IMR-90 (cell line): ENCODE measurements around the gene BAIAP2L1. TPM values are rescaled to one million over a fixed set of nuclear protein-coding genes. Genes with fewer than 3 reads are reported as not detected.

Experiments used
- ATAC-seq: fragments of 200-7000 bp; cut with Tn5 transposase; 2 replicates; pipeline ENCODE4 v1.9.1; 2020; ENCODE audit warnings: low read depth, mild to moderate bottlenecking, moderate library complexity
- BruUV-seq: library from RNA; stranded (reverse); fragments of 400-500 nt; replicated peaks from 2 replicates; lab custom pipeline; 2021; lab: Mats Ljungman, UMichigan
- CTCF ChIA-PET: fragments of 300-600 bp; formaldehyde crosslinking; extraction: SDS; loops from one replicate; lab custom pipeline; 2021; ENCODE audit warnings: antibody characterized with exemption; lab: Yijun Ruan, JAX
- POLR2A ChIA-PET: fragments of 300-600 bp; sonication (Branson Sonifier 250); formaldehyde crosslinking; loops from one replicate; lab custom pipeline; 2022; ENCODE audit warnings: antibody characterized with exemption; ENCODE audit not compliant: unreplicated experiment; lab: Charles Lee
- DNase-seq: peaks from one replicate; pipeline ENCODE4 v3.0.0; 2013
- H2AFZ ChIP-seq: replicated peaks from 2 replicates; pipeline ENCODE3; 2013; ENCODE audit warnings: low read length, mild to moderate bottlenecking; ENCODE audit not compliant: poor library complexity
- H2AK5ac ChIP-seq: 2 replicates; pipeline ENCODE4 v1.6.1; 2013; ENCODE audit warnings: low read depth, low read length, inconsistent platforms
- H2AK9ac ChIP-seq: replicated peaks from 2 replicates; pipeline ENCODE3; 2013; ENCODE audit warnings: mild to moderate bottlenecking, low read depth, low read length, moderate library complexity; ENCODE audit not compliant: poor library complexity
- H2BK120ac ChIP-seq: 2 replicates; pipeline ENCODE4 v1.6.1; 2013; ENCODE audit warnings: low read depth, low read length, inconsistent platforms
- H2BK15ac ChIP-seq: 3 replicates; pipeline ENCODE4 v1.6.1; 2013; ENCODE audit warnings: low read depth, low read length, inconsistent platforms
- H2BK20ac ChIP-seq: 2 replicates; pipeline ENCODE4 v1.6.1; 2013; ENCODE audit warnings: low read depth, mild to moderate bottlenecking, inconsistent platforms, low read length, moderate library complexity
- H2BK5ac ChIP-seq: 2 replicates; pipeline ENCODE4 v1.6.1; 2013; ENCODE audit warnings: mild to moderate bottlenecking, low read depth, low read length, inconsistent platforms; ENCODE audit not compliant: poor library complexity, severe bottlenecking
- H3K14ac ChIP-seq: replicated peaks from 2 replicates; pipeline ENCODE4 v1.6.1; 2013; ENCODE audit warnings: low read depth, low read length, inconsistent platforms
- H3K18ac ChIP-seq: 2 replicates; pipeline ENCODE4 v1.6.1; 2013; ENCODE audit warnings: low read depth, low read length, control low read depth
- H3K23ac ChIP-seq: 2 replicates; pipeline ENCODE4 v1.6.1; 2013; ENCODE audit warnings: low read depth, low read length, inconsistent platforms
- H3K27ac ChIP-seq: 2 replicates; pipeline ENCODE4 v1.5.1; 2013; ENCODE audit warnings: mild to moderate bottlenecking, control low read depth, low read length; ENCODE audit not compliant: insufficient read depth
- H3K27me3 ChIP-seq: 2 replicates; pipeline ENCODE4 v1.6.1; 2013; ENCODE audit warnings: low read length; ENCODE audit not compliant: control insufficient read depth, insufficient read depth
- H3K36me3 ChIP-seq: 2 replicates; pipeline ENCODE4 v1.6.1; 2013; ENCODE audit warnings: low read length, mixed read lengths; ENCODE audit not compliant: control insufficient read depth, insufficient read depth
- H3K4ac ChIP-seq: 2 replicates; pipeline ENCODE4 v1.6.1; 2013; ENCODE audit warnings: low read depth, low read length, inconsistent platforms
- H3K4me1 ChIP-seq: 2 replicates; pipeline ENCODE4 v1.6.1; 2013; ENCODE audit warnings: low read length, mixed read lengths; ENCODE audit not compliant: control insufficient read depth, insufficient read depth
- H3K4me2 ChIP-seq: 2 replicates; pipeline ENCODE4 v1.6.1; 2013; ENCODE audit warnings: low read depth, mild to moderate bottlenecking, control low read depth, low read length, moderate library complexity
- H3K4me3 ChIP-seq: 2 replicates; pipeline ENCODE4 v1.5.1; 2013; ENCODE audit warnings: low read depth, mild to moderate bottlenecking, control low read depth, low read length, moderate library complexity; ENCODE audit not compliant: insufficient read depth
- H3K56ac ChIP-seq: 2 replicates; pipeline ENCODE4 v1.6.1; 2013; ENCODE audit warnings: low read length, inconsistent platforms; ENCODE audit not compliant: insufficient read depth; ENCODE audit errors: extremely low read depth
- H3K79me1 ChIP-seq, 2 experiments: 2 replicates each; pipeline ENCODE4 v1.6.1; 2013; ENCODE audit warnings: low read length in 2 of 2, inconsistent platforms in 1 of 2, low read depth in 1 of 2
- H3K9ac ChIP-seq: 2 replicates; pipeline ENCODE4 v1.6.1; 2013; ENCODE audit warnings: low read depth, low read length, control low read depth
- H3K9me1 ChIP-seq: 2 replicates; pipeline ENCODE4 v1.6.1; 2013; ENCODE audit warnings: low read length, inconsistent platforms; ENCODE audit not compliant: insufficient read depth
- H3K9me3 ChIP-seq: 2 replicates; pipeline ENCODE4 v1.6.1; 2013; ENCODE audit warnings: low read length; ENCODE audit not compliant: control insufficient read depth, insufficient read depth
- H4K20me1 ChIP-seq: 2 replicates; pipeline ENCODE4 v1.6.1; 2013; ENCODE audit warnings: low read length, inconsistent platforms; ENCODE audit not compliant: insufficient read depth
- H4K5ac ChIP-seq: 2 replicates; pipeline ENCODE4 v1.6.1; 2013; ENCODE audit warnings: mild to moderate bottlenecking, low read depth, low read length, control low read depth
- H4K8ac ChIP-seq, 2 experiments: 2 replicates each; pipeline ENCODE4 v1.6.1; 2013; ENCODE audit warnings: low read depth in 2 of 2, low read length in 2 of 2, control low read depth in 1 of 2, inconsistent platforms in 1 of 2
- H4K91ac ChIP-seq: 2 replicates; pipeline ENCODE4 v1.6.1; 2013; ENCODE audit warnings: low read depth, low read length, inconsistent platforms; ENCODE audit not compliant: insufficient read depth
- BHLHE40 ChIP-seq: fragments of 150-350 bp; IDR thresholded peaks from 2 replicates; pipeline ENCODE4 v1.6.1; 2016; ENCODE audit warnings: mild to moderate bottlenecking, low read depth, low read length
- CEBPB ChIP-seq: IDR thresholded peaks from 2 replicates; pipeline ENCODE4 v1.6.1; 2012; ENCODE audit warnings: low read depth, low read length, improper control_type of control experiment
- CHD1 ChIP-seq: IDR thresholded peaks from 2 replicates; pipeline ENCODE4 v1.6.1; 2012; ENCODE audit warnings: low read depth, low read length, improper control_type of control experiment
- FOS ChIP-seq: fragments of 150-350 bp; IDR thresholded peaks from 2 replicates; pipeline ENCODE4 v1.6.1; 2016; ENCODE audit warnings: low read depth, low read length
- MAFK ChIP-seq: IDR thresholded peaks from 2 replicates; pipeline ENCODE4 v1.6.1; 2012; ENCODE audit warnings: low read depth, low read length, improper control_type of control experiment
- MAZ ChIP-seq: IDR thresholded peaks from 2 replicates; pipeline ENCODE4 v1.6.1; 2012; ENCODE audit warnings: low read depth, mild to moderate bottlenecking, low read length, improper control_type of control experiment, moderate library complexity, borderline replicate concordance
- MXI1 ChIP-seq: IDR thresholded peaks from 2 replicates; pipeline ENCODE4 v1.6.1; 2012; ENCODE audit warnings: low read depth, mild to moderate bottlenecking, low read length, moderate library complexity, borderline replicate concordance
- POLR2A ChIP-seq: IDR thresholded peaks from 2 replicates; pipeline ENCODE4 v1.6.1; 2012; ENCODE audit warnings: mild to moderate bottlenecking, low read depth, low read length
- RCOR1 ChIP-seq: IDR thresholded peaks from 2 replicates; pipeline ENCODE4 v1.6.1; 2012; ENCODE audit warnings: mild to moderate bottlenecking, low read length, improper control_type of control experiment; ENCODE audit not compliant: insufficient replicate concordance
- RFX5 ChIP-seq: IDR thresholded peaks from 2 replicates; pipeline ENCODE4 v1.8.0; 2012; ENCODE audit warnings: low read depth, mild to moderate bottlenecking, low read length, moderate library complexity
- SMC3 ChIP-seq: fragments of 150-350 bp; IDR thresholded peaks from 2 replicates; pipeline ENCODE4 v1.6.1; 2016; ENCODE audit warnings: low read depth, mild to moderate bottlenecking, antibody characterized with exemption, low read length, moderate library complexity
- WGBS, 2 experiments: methylation state at CpG; one replicate each; pipeline versions ENCODE4 v1.1.5 to v1.1.7; 2013; ENCODE audit warnings: missing lambda C conversion rate in 2 of 2; ENCODE audit not compliant: insufficient read length in 1 of 2; ENCODE audit errors: extremely low coverage in 2 of 2; 5-methylcytosine and 5-hydroxymethylcytosine counted together
- dilution Hi-C: fragments of 300-500 bp; cut with HindIII; formaldehyde crosslinking; loops from one replicate; pipeline ENCODE4 v1.14.3; 2018; ENCODE audit warnings: low sequenced_read_pairs; ENCODE audit not compliant: unreplicated experiment
- in situ Hi-C: fragments of 300-500 bp; cut with MboI; formaldehyde crosslinking; loops from 3 replicates; pipeline ENCODE4 v1.14.3; 2019; ENCODE audit warnings: low sequenced_read_pairs, inconsistent platforms, mixed read lengths
- intact Hi-C: fragments of 100-400 bp; cut with micrococcal nuclease; formaldehyde crosslinking; loops from 2 replicates; pipeline ENCODE4 v1.10.0; 2022
- polyA plus RNA-seq, 3 experiments: library from polyadenylated mRNA; depleted of rRNA; stranded (reverse); fragments of >200 nt; gene quantifications; 2 replicates each; pipeline ENCODE4 v1.2.3, GENCODE V29; 2012; ENCODE audit warnings: low replicate concordance in 1 of 3
- total RNA-seq: library from RNA; depleted of rRNA; stranded (reverse); fragments of >200 nt; gene quantifications from 2 replicates; pipeline ENCODE4 v1.2.3, GENCODE V29; 2012
- TF ChIP-seq, protein P1 (sequence below): fragments of 150-350 bp; IDR thresholded peaks from 2 replicates; pipeline ENCODE4 v1.6.1; 2017; ENCODE audit warnings: mild to moderate bottlenecking, antibody characterized with exemption, low read length, low read depth
- TF ChIP-seq, protein P2 (sequence below): conservative IDR thresholded peaks from 2 replicates; pipeline ENCODE4 v1.5.1; 2012; ENCODE audit warnings: mild to moderate bottlenecking, low read depth, low read length, improper control_type of control experiment

BAIAP2L1 gene
- total and polyA plus RNA-seq, 2 of the 4 experiments (the other 2 are of a cell fraction), result 2.2 to 6.0 TPM

DNA sequence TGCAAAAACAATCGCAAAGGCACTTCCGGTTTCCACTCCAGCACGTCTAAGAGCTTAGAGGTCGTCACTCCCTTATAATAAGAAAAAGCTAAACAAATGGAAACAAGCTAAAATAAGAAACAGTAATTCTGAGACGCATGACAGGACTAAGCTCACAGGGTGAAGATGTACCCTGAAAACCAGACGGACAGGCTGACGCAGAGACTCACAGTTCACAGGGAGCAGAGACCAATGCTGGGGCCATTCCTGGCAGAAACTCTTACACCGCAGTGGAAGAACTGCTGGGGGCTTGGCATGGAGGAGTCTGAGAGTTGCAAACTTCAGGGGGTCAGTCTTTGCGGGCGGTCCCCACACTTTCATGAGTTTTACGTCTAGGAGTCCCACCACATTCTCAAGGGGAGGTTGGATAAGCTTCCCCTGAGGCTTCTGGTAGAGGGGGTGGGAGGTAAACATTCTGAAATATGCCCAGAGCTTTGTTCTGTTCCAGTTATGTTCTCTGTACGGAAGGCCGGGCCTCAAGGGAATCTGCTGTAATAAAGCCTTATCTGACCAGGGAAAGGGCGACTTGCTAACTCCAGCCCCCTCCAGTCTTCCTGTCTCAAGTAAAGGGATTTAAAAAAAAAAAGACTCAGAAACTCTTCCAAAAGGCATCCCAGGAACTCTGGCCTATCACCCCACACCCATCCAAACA is 71.6 kb downstream of the BAIAP2L1 start (continued):
- TF ChIP-seq, protein P1, sequence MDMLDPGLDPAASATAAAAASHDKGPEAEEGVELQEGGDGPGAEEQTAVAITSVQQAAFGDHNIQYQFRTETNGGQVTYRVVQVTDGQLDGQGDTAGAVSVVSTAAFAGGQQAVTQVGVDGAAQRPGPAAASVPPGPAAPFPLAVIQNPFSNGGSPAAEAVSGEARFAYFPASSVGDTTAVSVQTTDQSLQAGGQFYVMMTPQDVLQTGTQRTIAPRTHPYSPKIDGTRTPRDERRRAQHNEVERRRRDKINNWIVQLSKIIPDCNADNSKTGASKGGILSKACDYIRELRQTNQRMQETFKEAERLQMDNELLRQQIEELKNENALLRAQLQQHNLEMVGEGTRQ, result no peak
- TF ChIP-seq SMC3, result no peak
- no peak for TF ChIP-seq RFX5

DNA sequence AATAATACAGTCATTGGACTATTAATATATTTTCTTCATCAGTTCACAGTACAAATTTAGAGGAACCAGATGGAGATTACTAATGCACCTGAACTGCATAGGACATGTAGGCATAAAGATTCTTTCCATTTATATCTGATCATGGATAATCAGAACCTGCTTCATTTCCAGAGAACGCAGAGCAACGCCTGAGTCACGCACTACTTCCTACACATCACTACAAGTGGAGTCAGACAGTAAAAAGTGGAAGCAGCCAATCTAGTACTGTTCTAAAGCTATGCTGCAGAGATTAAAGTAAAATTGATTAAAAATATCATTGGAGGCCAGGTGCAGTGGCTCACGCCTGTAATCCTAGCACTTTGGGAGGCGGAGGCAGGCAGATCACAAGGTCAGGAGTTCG is 76.1 kb downstream of the BAIAP2L1 start:
- BruUV-seq, result no TSS peak
- no peaks in the 10 kb centered on the region for H4K20me1 ChIP-seq
- in situ Hi-C loops (loop anchor here (25.0 kb wide), 1 partner anchor 413 kb away; no protein-coding TSS in a partner anchor), intact Hi-C loops (no loop called here), dilution Hi-C loops (no loop called here)
- no peak overlapping the region for H3K14ac ChIP-seq
- TF ChIP-seq POLR2A, result no peak
- TF ChIP-seq CHD1, result no peak
- no peak for TF ChIP-seq SMC3
- TF ChIP-seq MAFK, result no peak
- TF ChIP-seq FOS, result no peak
- TF ChIP-seq, protein P1, result no peak
- no peak for TF ChIP-seq MXI1
- no peak for TF ChIP-seq MAZ
- no peak for TF ChIP-seq BHLHE40
- TF ChIP-seq RCOR1, result no peak
- no peak for TF ChIP-seq RFX5
- TF ChIP-seq, protein P2, sequence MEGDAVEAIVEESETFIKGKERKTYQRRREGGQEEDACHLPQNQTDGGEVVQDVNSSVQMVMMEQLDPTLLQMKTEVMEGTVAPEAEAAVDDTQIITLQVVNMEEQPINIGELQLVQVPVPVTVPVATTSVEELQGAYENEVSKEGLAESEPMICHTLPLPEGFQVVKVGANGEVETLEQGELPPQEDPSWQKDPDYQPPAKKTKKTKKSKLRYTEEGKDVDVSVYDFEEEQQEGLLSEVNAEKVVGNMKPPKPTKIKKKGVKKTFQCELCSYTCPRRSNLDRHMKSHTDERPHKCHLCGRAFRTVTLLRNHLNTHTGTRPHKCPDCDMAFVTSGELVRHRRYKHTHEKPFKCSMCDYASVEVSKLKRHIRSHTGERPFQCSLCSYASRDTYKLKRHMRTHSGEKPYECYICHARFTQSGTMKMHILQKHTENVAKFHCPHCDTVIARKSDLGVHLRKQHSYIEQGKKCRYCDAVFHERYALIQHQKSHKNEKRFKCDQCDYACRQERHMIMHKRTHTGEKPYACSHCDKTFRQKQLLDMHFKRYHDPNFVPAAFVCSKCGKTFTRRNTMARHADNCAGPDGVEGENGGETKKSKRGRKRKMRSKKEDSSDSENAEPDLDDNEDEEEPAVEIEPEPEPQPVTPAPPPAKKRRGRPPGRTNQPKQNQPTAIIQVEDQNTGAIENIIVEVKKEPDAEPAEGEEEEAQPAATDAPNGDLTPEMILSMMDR, result no peak
- no peak for TF ChIP-seq CEBPB
- H3K18ac ChIP-seq, result no peak overlapping the region
- peaks cover 7% of the 10 kb centered on the region; the same call in 1 of the 2 replicates for H3K9me1 ChIP-seq
- no peak overlapping the region for H2BK5ac ChIP-seq
- peaks cover 0 to 35% of the 10 kb centered on the region in 2 experiments; a peak in 3 of 4 replicates for H3K79me1 ChIP-seq
- H3K36me3 ChIP-seq, result no peaks in the 10 kb centered on the region
- POLR2A ChIA-PET, result no interaction called here
- H3K4me2 ChIP-seq, result no peak overlapping the region
- no peak overlapping the region for H2BK15ac ChIP-seq
- no peak overlapping the region for H3K4me3 ChIP-seq
- H3K23ac ChIP-seq, result no peak overlapping the region
- CTCF ChIA-PET, result no interaction called here
- H4K5ac ChIP-seq, result no peak overlapping the region
- no peaks in the 10 kb centered on the region for H3K27me3 ChIP-seq
- H2AK9ac ChIP-seq, result no peak overlapping the region
- no peak overlapping the region for H2BK20ac ChIP-seq
- H2BK120ac ChIP-seq, result no peak overlapping the region
- peaks cover 6% of the 10 kb centered on the region for H3K4me1 ChIP-seq
- H4K8ac ChIP-seq, result no peak overlapping the region
- H2AK5ac ChIP-seq, result no peak overlapping the region
- no peaks in the 10 kb centered on the region for H3K9me3 ChIP-seq
- ATAC-seq, result no peak
- no peak overlapping the region for H2AFZ ChIP-seq
- H3K56ac ChIP-seq, result no peak overlapping the region
- no peak overlapping the region for H3K27ac ChIP-seq
- no CpG with 5 or more reads among the region's 6 CpGs for WGBS, 2 experiments
- H3K9ac ChIP-seq, result no peak overlapping the region
- DNase-seq, result no peak
- H3K4ac ChIP-seq, result no peak overlapping the region
- no peak overlapping the region for H4K91ac ChIP-seq
